IMR-90 (cell line): ENCODE results near the gene VEPH1. TPM values are rescaled to one million over a fixed set of nuclear protein-coding genes. Genes with fewer than 3 reads are reported as not detected.
A peak's percentile ranks its signal among the peaks of the same experiment; 100 is the strongest.

Experiments used
- ATAC-seq: fragments of 200-7000 bp; cut with Tn5 transposase; 2 replicates; pipeline ENCODE4 v1.9.1; 2020; ENCODE audit warnings: low read depth, mild to moderate bottlenecking, moderate library complexity
- BruUV-seq: library from RNA; stranded (reverse); fragments of 400-500 nt; replicated peaks from 2 replicates; lab custom pipeline; 2021; lab: Mats Ljungman, UMichigan
- CTCF ChIA-PET: fragments of 300-600 bp; formaldehyde crosslinking; extraction: SDS; loops from one replicate; lab custom pipeline; 2021; ENCODE audit warnings: antibody characterized with exemption; lab: Yijun Ruan, JAX
- POLR2A ChIA-PET: fragments of 300-600 bp; sonication (Branson Sonifier 250); formaldehyde crosslinking; loops from one replicate; lab custom pipeline; 2022; ENCODE audit warnings: antibody characterized with exemption; ENCODE audit not compliant: unreplicated experiment; lab: Charles Lee
- DNase-seq: peaks from one replicate; pipeline ENCODE4 v3.0.0; 2013
- H2AFZ ChIP-seq: replicated peaks from 2 replicates; pipeline ENCODE3; 2013; ENCODE audit warnings: low read length, mild to moderate bottlenecking; ENCODE audit not compliant: poor library complexity
- H2AK5ac ChIP-seq: 2 replicates; pipeline ENCODE4 v1.6.1; 2013; ENCODE audit warnings: low read depth, low read length, inconsistent platforms
- H2AK9ac ChIP-seq: replicated peaks from 2 replicates; pipeline ENCODE3; 2013; ENCODE audit warnings: mild to moderate bottlenecking, low read depth, low read length, moderate library complexity; ENCODE audit not compliant: poor library complexity
- H2BK120ac ChIP-seq: 2 replicates; pipeline ENCODE4 v1.6.1; 2013; ENCODE audit warnings: low read depth, low read length, inconsistent platforms
- H2BK15ac ChIP-seq: 3 replicates; pipeline ENCODE4 v1.6.1; 2013; ENCODE audit warnings: low read depth, low read length, inconsistent platforms
- H2BK20ac ChIP-seq: 2 replicates; pipeline ENCODE4 v1.6.1; 2013; ENCODE audit warnings: low read depth, mild to moderate bottlenecking, inconsistent platforms, low read length, moderate library complexity
- H2BK5ac ChIP-seq: 2 replicates; pipeline ENCODE4 v1.6.1; 2013; ENCODE audit warnings: mild to moderate bottlenecking, low read depth, low read length, inconsistent platforms; ENCODE audit not compliant: poor library complexity, severe bottlenecking
- H3K14ac ChIP-seq: replicated peaks from 2 replicates; pipeline ENCODE4 v1.6.1; 2013; ENCODE audit warnings: low read depth, low read length, inconsistent platforms
- H3K18ac ChIP-seq: 2 replicates; pipeline ENCODE4 v1.6.1; 2013; ENCODE audit warnings: low read depth, low read length, control low read depth
- H3K23ac ChIP-seq: 2 replicates; pipeline ENCODE4 v1.6.1; 2013; ENCODE audit warnings: low read depth, low read length, inconsistent platforms
- H3K27ac ChIP-seq: 2 replicates; pipeline ENCODE4 v1.5.1; 2013; ENCODE audit warnings: mild to moderate bottlenecking, control low read depth, low read length; ENCODE audit not compliant: insufficient read depth
- H3K27me3 ChIP-seq: 2 replicates; pipeline ENCODE4 v1.6.1; 2013; ENCODE audit warnings: low read length; ENCODE audit not compliant: control insufficient read depth, insufficient read depth
- H3K36me3 ChIP-seq: 2 replicates; pipeline ENCODE4 v1.6.1; 2013; ENCODE audit warnings: low read length, mixed read lengths; ENCODE audit not compliant: control insufficient read depth, insufficient read depth
- H3K4ac ChIP-seq: 2 replicates; pipeline ENCODE4 v1.6.1; 2013; ENCODE audit warnings: low read depth, low read length, inconsistent platforms
- H3K4me1 ChIP-seq: 2 replicates; pipeline ENCODE4 v1.6.1; 2013; ENCODE audit warnings: low read length, mixed read lengths; ENCODE audit not compliant: control insufficient read depth, insufficient read depth
- H3K4me2 ChIP-seq: 2 replicates; pipeline ENCODE4 v1.6.1; 2013; ENCODE audit warnings: low read depth, mild to moderate bottlenecking, control low read depth, low read length, moderate library complexity
- H3K4me3 ChIP-seq: 2 replicates; pipeline ENCODE4 v1.5.1; 2013; ENCODE audit warnings: low read depth, mild to moderate bottlenecking, control low read depth, low read length, moderate library complexity; ENCODE audit not compliant: insufficient read depth
- H3K56ac ChIP-seq: 2 replicates; pipeline ENCODE4 v1.6.1; 2013; ENCODE audit warnings: low read length, inconsistent platforms; ENCODE audit not compliant: insufficient read depth; ENCODE audit errors: extremely low read depth
- H3K79me1 ChIP-seq, 2 experiments: 2 replicates each; pipeline ENCODE4 v1.6.1; 2013; ENCODE audit warnings: low read length in 2 of 2, inconsistent platforms in 1 of 2, low read depth in 1 of 2
- H3K9ac ChIP-seq: 2 replicates; pipeline ENCODE4 v1.6.1; 2013; ENCODE audit warnings: low read depth, low read length, control low read depth
- H3K9me1 ChIP-seq: 2 replicates; pipeline ENCODE4 v1.6.1; 2013; ENCODE audit warnings: low read length, inconsistent platforms; ENCODE audit not compliant: insufficient read depth
- H3K9me3 ChIP-seq: 2 replicates; pipeline ENCODE4 v1.6.1; 2013; ENCODE audit warnings: low read length; ENCODE audit not compliant: control insufficient read depth, insufficient read depth
- H4K20me1 ChIP-seq: 2 replicates; pipeline ENCODE4 v1.6.1; 2013; ENCODE audit warnings: low read length, inconsistent platforms; ENCODE audit not compliant: insufficient read depth
- H4K5ac ChIP-seq: 2 replicates; pipeline ENCODE4 v1.6.1; 2013; ENCODE audit warnings: mild to moderate bottlenecking, low read depth, low read length, control low read depth
- H4K8ac ChIP-seq, 2 experiments: 2 replicates each; pipeline ENCODE4 v1.6.1; 2013; ENCODE audit warnings: low read depth in 2 of 2, low read length in 2 of 2, control low read depth in 1 of 2, inconsistent platforms in 1 of 2
- H4K91ac ChIP-seq: 2 replicates; pipeline ENCODE4 v1.6.1; 2013; ENCODE audit warnings: low read depth, low read length, inconsistent platforms; ENCODE audit not compliant: insufficient read depth
- CEBPB ChIP-seq: IDR thresholded peaks from 2 replicates; pipeline ENCODE4 v1.6.1; 2012; ENCODE audit warnings: low read depth, low read length, improper control_type of control experiment
- POLR2A ChIP-seq: IDR thresholded peaks from 2 replicates; pipeline ENCODE4 v1.6.1; 2012; ENCODE audit warnings: mild to moderate bottlenecking, low read depth, low read length
- WGBS, 2 experiments: methylation state at CpG; one replicate each; pipeline versions ENCODE4 v1.1.5 to v1.1.7; 2013; ENCODE audit warnings: missing lambda C conversion rate in 2 of 2; ENCODE audit not compliant: insufficient read length in 1 of 2; ENCODE audit errors: extremely low coverage in 2 of 2; 5-methylcytosine and 5-hydroxymethylcytosine counted together
- dilution Hi-C: fragments of 300-500 bp; cut with HindIII; formaldehyde crosslinking; loops from one replicate; pipeline ENCODE4 v1.14.3; 2018; ENCODE audit warnings: low sequenced_read_pairs; ENCODE audit not compliant: unreplicated experiment
- in situ Hi-C: fragments of 300-500 bp; cut with MboI; formaldehyde crosslinking; loops from 3 replicates; pipeline ENCODE4 v1.14.3; 2019; ENCODE audit warnings: low sequenced_read_pairs, inconsistent platforms, mixed read lengths
- intact Hi-C: fragments of 100-400 bp; cut with micrococcal nuclease; formaldehyde crosslinking; loops from 2 replicates; pipeline ENCODE4 v1.10.0; 2022
- polyA plus RNA-seq, 3 experiments: library from polyadenylated mRNA; depleted of rRNA; stranded (reverse); fragments of >200 nt; gene quantifications; 2 replicates each; pipeline ENCODE4 v1.2.3, GENCODE V29; 2012; ENCODE audit warnings: low replicate concordance in 1 of 3
- total RNA-seq: library from RNA; depleted of rRNA; stranded (reverse); fragments of >200 nt; gene quantifications from 2 replicates; pipeline ENCODE4 v1.2.3, GENCODE V29; 2012

Gene VEPH1
- total and polyA plus RNA-seq, 2 of the 4 experiments (the other 2 are of a cell fraction): 30.5 to 130 TPM

- no peak overlapping the region; the same call in 2 of the 3 replicates for H2BK15ac ChIP-seq
- ChIA-PET POLR2A (interaction anchor here (0.6 kb wide), 1 partner anchor 14 kb away, joined by 3 read pairs; no protein-coding TSS in a partner anchor), CTCF (no interaction called here)
- no peak overlapping the region for H2AFZ ChIP-seq
- no peak overlapping the region for H2BK5ac ChIP-seq
- no peaks in the 10 kb centered on the region for H4K20me1 ChIP-seq
- H3K9ac ChIP-seq: no peak overlapping the region
- no peak overlapping the region; the same call in 1 of the 2 replicates for H4K5ac ChIP-seq
- H2AK5ac ChIP-seq: peak overlapping the region; percentile 25; the same call in 1 of the 2 replicates
- no peak for ATAC-seq
- H3K9me1 ChIP-seq: peaks cover 3% of the 10 kb centered on the region; the same call in 1 of the 2 replicates
- H3K36me3 ChIP-seq: no peaks in the 10 kb centered on the region
- DNase-seq: no peak
- peak overlapping the region in 1 of 2 experiments; percentile 28; a peak in 2 of 4 replicates for H4K8ac ChIP-seq
- dilution Hi-C loops: no loop called here
- intact Hi-C loops: loop anchor here (2.0 to 5.0 kb wide), 2 partner anchors 33 to 1241 kb away; no protein-coding TSS in a partner anchor
- H2AK9ac ChIP-seq: no peak overlapping the region
- H2BK20ac ChIP-seq: no peak overlapping the region
- in situ Hi-C loops: no loop called here
- H3K27ac ChIP-seq: no peak overlapping the region
- H3K18ac ChIP-seq: no peak overlapping the region; the same call in 1 of the 2 replicates
- peaks cover 2% of the 10 kb centered on the region; the same call in 1 of the 2 replicates for H3K4me1 ChIP-seq
- no TSS peak for BruUV-seq
- H3K56ac ChIP-seq: no peak overlapping the region
- peak overlapping the region; percentile 14; the same call in 1 of the 2 replicates for H3K4ac ChIP-seq
- 0 out of 2 replicates have a peak overlapping the region, but pooled peaks have one; percentile 12 for H2BK120ac ChIP-seq
- no peak overlapping the region for H3K4me2 ChIP-seq
- 0% methylated on average over 1 of the region's 3 CpGs; no CpG with 5 or more reads in 1 of the 2 experiments for WGBS, 2 experiments
- no peak overlapping the region for H3K4me3 ChIP-seq
- no peak overlapping the region for H3K23ac ChIP-seq
- no peak overlapping the region for H4K91ac ChIP-seq
- H3K79me1 ChIP-seq: no peaks in the 10 kb centered on the region
- H3K27me3 ChIP-seq: no peaks in the 10 kb centered on the region
- H3K14ac ChIP-seq: 0 out of 2 replicates have a peak overlapping the region, but pooled peaks have one; percentile 20
- H3K9me3 ChIP-seq: no peaks in the 10 kb centered on the region
- no peak for TF ChIP-seq CEBPB
- TF ChIP-seq POLR2A: no peak
Observed at GRCh38 chr3:157237886-157238285, 265.3 kb downstream of the VEPH1 start.
